Tibial nerve (tissue), 3 donors: ENCODE data around the gene OSBPL8.

ENCODE experiments used
- CTCF ChIP-seq, 5 experiments: fragments of 200-600 bp in 3 of 5; fragments of 450-650 bp in 2 of 5; sonication (generic) in 3 of 5; IDR thresholded peaks; one replicate each; pipeline ENCODE4 v1.5.1; 2016 to 2019; ENCODE audit warnings: antibody characterized with exemption in 5 of 5, mild to moderate bottlenecking in 3 of 5, moderate library complexity in 2 of 5
- POLR2A ChIP-seq, 2 donors: fragments of 450-650 bp; IDR thresholded peaks; one replicate each; pipeline ENCODE4 v1.6.1; 2017; ENCODE audit warnings: antibody characterized with exemption in 2 of 2, mild to moderate bottlenecking in 2 of 2, moderate library complexity in 2 of 2

GRCh38 chr12:76489737-76490136 is 69.8 kb downstream of the OSBPL8 start:
- no peak for TF ChIP-seq CTCF (IDR thresholded peaks at IDR 0.05)
- TF ChIP-seq POLR2A (IDR thresholded peaks at IDR 0.05): no peak
